Left hindlimb (tissue), 1 donor: Measurements from ENCODE around the gene DNAJC1.
"Not testable (repeated sequence)": the region's sequence is repeated elsewhere in the genome, so short reads cannot be mapped to it uniquely, and the experiment has no call there.

Experiments
- DNase-seq: peaks from one replicate; pipeline ENCODE4 v3.0.0-alpha.2; 2018

DNAJC1 gene

DNA sequence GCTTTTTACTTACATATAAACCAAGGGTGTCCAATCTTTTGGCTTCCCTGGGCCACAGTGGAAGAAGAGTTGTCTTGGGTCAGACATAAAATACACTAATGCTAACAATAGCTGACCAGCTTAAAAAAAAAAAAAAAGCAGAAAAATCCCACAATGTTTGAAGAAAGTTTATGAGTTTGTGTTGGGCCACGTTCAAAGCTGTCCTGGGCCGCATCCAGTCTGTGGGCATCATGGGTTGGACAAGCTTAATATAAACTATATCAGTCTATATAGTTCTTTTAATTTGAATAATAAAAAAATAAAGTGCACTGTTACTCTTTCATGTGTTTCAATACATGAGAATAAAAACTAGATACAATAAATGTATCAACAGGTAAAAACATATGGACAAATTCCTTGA is 179.9 kb downstream of the DNAJC1 start:
- DNase-seq, result no peak

DNA sequence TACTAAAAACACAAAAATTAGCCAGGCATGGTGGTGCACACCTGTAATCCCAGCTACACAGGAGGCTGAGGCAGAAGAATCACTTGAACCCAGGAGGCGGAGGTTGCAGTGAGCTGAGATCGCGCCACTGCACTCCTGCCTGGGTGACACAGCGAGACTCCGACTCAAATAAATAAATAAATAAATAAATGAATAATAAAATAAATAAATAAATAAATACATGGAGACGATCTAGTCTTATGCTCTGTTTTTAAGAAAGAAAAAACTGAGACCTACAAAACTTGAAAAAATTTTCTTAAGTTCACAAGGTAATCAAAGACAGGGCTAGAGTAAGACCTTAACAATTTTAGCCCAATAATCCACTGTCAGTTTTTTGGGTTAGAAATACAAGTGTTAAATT is 181.3 kb downstream of the DNAJC1 start:
- not testable (repeated sequence) for DNase-seq

DNA sequence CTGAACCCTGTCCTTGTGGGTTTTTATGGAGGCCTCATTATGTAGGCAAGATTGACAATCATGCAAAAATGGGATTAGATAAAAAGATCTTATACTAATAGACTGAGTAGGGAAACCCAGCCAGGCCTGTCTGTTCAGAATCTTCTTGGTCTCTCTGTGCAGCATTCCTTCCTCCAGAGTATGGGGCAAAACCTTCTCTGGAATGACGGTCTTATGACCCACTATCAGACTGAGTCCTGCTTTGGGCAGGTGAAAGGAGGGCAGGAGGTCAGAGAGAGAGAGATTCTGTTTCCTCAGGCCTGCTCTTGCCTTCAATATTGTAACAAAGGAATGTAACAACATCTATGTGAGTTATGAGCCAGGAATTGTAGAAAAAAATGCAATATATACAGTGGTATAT is 182.6 kb downstream of the DNAJC1 start:
- no peak for DNase-seq

DNA sequence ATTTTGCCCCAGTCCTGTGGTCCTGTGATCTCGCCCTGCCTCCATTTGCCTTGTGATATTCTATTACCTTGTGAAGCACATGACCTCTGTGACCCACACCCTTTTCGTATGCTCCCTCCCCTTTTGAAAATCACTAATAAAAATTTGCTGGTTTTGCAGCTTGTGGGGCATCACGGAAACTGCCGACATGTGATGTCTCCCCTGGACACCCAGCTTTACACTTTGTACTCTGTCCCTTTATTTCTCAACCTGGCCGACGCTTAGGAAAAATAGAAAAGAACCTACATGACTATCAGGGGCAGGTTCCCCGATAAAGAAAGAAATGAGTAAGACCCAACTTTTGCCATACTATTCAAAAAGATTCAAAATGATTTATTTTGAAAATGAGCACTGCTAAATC is 185.1 kb downstream of the DNAJC1 start:
- DNase-seq, result not testable (repeated sequence)

DNA sequence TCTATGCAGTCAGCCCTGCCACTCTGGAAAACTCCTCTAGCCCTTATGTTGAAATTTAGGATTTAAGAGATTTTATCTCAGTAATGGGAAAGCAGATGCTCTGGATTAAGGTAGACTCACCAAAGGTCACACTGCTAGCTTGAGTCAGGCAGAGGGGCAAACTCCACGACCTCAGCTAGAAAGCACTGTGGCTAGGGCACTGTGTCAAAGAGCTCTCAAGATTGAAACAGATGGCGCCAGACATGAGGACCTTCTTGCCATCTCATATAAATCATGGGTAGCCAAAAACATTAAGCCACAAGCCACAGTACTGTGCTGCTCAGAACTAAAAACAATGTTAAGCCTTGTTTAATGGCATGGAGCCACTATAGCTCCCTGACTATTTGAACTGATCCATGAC is 188.7 kb downstream of the DNAJC1 start:
- DNase-seq, result no peak

DNA sequence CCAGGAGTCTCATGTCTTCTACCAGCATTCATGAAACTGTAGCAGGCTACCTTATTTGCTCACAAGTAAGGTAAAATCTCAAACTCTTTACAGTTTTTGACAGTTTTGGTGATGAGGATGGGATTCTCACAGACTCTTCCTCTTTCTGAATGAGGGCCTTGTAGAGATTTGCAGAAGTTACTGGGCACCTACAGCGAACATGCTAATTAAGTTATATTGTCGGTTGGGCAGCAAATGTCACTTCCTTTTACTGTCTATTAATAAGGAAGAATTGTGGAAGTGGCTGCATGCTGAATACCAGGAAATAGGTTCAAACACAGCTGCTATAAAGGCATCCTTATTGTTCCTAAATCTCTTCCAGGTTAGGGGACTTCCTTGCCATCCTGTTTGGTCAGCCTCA is 189.6 kb downstream of the DNAJC1 start:
- no peak for DNase-seq

DNA sequence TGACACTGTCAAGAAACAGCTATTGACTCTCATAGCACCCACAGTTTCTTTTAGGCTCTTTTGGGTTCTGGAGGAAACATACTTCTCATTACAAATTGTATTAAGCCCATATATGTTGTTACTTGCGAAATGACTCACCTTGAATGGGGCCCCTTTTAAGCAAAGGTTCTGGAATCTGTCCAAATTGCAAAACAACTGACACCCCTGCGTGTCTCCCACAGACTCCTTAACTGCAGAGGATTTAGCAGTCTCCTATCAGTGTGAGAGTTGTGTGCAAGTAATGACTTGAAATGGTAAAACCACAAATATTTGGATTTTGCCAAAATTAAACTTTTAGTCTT is 192.3 kb downstream of the DNAJC1 start:
- DNase-seq, result no peak

DNA sequence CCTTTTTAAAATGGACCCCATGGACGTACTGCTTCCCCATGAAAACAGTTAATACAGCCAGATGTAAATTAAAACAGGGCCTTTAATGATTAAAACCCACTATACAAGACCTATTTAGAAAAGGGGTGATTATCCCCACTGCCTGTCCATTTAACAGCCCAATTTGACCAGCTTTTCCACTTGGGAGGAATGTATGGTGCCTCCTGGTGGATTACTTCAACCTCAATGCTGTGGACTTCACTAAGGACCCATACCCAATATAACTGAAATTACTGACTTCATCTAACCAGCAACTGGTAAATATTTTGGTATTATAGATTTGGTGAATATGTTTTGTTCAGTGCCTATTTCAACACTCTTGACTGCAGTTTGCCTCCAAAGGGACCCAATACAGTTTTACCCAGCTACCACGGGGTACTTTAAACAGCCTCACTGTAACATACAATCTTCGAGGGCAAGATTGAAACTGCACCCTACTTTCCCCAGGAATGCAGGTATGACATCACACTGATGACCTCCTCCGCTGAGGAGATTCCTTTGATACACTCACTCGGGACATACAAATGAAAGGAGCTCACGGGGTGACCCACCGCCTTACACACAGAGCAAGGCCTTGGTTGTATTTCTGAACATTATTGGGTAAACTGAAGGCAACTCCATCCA is 192.8 kb downstream of the DNAJC1 start:
- no peak for DNase-seq

DNA sequence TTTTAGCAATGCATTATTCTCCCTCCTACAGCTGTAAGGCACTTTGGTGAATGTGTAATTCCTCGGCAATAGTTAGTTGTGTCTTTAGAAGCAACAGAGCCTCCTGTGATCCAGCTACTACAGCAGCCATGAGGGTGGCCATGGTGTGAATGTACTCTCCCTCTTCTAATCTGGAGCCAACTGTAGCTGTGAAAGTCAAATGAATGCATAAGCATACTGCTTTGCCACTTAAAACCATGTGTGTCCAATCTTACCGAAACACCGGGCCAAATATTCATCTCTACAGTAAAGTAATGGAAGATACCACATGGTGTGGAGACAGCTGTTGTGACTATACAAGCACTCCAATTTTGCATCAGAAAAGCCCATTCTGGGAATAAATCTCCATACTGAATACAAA is 195.0 kb downstream of the DNAJC1 start:
- no peak for DNase-seq

DNA sequence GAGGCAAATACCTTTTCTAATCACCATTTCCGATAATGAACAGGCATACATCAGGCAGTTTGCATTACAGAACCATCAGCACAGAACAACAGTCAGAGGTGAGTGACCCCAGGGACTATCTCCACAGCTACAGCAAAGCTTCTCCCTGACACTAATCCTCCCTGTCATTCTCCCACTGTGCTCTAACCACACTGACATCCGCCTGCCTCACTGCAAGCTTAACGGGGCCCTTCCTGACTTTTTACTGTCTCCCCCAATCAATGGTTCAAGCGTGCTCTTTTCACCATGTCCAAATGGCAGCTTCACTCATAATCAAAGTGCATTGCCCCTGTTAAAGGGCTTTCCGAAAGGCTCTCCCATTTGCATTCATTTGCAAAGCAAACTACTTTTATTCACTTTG is 196.3 kb downstream of the DNAJC1 start:
- DNase-seq, result no peak

DNA sequence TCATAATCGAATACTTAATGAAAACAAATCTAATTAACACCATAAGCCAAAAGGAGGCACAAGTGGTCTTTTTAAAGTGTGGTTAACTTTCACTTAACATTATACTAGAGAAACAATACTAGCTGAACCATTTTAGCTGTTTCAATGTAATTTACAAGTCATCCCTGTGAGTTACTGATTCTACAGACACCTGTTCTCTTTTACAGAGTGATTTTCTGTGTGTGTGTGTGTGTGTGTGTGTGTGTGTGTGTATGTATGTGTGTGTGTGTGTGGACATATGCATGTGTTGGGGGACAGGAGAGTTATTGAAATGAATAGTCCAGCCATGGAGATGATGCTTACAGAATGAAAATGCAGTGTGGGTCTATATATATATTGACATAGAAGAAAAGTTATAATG is 200.2 kb downstream of the DNAJC1 start:
- no peak for DNase-seq

DNA sequence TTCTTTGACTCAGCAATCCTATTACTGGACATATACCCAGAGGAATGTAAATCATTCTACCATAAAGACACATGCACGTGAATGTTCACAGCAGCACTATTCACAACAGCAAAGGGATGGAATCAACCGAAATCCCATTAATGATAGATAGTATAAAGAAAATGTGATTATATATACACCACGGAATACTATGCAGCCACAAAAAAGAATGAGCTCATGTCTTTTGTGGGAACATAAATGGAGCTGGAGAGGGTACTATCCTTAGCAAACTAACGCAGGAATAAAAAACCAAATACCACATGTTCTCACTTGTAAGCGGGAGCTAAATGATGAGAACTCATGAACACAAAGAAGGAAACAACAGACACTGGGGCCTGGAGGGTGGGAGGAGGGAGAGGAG is 201.9 kb downstream of the DNAJC1 start:
- no peak for DNase-seq

DNA sequence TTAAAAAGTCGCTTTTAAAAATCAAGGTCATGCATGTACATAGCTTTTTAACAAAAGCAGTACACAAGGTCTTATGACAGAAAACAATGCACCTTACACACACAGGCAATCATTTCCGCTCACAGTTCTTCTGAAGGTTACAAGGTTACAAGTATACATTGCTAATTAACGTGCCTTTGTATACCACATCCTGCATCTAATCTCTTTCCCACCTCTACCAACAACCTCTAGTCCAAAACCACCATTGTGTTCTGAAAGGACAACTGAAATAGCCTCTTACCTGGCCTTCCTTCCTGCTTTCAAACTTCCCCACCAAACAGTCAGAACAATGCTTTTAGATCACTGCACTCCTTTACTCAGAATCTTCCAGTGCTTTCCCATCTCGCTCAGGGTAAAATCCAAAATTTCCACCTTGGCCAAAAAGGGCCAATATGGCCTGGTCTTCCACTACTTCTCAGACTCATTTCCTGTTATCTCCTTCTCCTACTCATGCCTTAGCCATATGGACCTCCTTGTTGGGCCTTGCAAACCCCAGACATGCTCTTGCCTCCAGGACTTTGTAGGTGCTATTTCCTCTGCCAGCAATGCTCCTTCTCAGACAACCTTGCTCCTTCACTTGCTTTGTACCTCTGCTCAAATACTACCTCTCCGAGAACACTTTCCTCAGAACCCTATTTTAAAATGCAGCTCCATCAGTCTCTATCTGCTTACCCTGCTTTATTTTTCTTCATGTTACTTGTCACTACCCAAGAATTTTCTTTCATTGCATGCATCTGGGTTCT is 205.4 kb downstream of the DNAJC1 start:
- DNase-seq, result no peak

DNA sequence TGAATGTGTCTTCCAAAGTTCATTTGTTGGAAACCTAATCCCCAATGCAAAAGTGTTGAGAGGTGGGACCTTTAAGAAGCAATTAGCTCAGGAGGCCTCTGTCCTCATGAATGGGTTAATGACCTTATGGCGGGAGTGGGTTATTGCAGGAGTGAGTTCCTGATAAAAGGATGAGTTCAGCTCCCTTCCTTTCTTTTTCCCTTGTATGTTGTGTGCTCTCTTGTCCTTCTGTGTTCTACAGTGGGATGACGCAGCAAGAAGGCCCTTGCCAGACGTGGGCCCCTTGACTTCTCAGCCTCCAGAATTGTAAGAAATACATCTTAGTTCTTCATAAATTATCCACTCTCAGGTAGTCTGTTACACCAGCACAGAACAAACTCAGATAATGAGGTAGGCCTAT is 206.0 kb downstream of the DNAJC1 start:
- DNase-seq, result no peak

DNA sequence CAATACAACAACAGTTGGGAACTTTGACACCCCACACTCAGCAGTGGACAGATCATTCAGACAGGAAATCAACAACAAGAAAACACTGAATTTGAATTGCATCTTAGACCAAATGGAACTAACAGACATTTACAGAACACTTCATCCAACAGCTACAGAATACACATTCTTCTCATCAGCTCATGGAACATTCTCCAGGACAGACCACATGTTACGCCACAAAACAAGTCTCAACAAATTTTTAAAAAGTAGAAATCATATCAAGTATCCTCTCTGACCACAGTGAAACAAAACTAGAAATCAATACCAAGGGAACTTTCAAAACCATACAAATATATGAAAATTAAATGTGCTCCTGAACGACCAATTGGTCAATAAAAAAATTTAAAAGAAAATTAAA is 212.3 kb downstream of the DNAJC1 start:
- no peak for DNase-seq

DNA sequence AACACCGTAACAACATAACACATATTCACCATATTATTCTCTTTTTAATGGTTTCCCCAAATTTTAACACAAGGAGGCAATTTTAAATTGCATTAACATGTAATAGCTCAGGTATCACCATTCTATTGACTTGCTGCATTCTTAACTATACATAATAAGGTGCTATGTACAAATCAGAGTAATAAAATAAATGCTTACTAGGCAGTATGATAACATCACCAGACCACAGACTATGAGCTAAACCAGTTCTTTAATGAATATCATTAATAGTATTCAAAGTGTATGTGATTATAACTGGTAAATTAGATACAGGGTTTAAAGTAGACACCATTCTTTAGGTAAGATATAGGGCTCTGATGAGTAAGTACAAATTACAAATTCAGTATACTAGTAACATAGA is 226.6 kb downstream of the DNAJC1 start:
- DNase-seq, result no peak

DNA sequence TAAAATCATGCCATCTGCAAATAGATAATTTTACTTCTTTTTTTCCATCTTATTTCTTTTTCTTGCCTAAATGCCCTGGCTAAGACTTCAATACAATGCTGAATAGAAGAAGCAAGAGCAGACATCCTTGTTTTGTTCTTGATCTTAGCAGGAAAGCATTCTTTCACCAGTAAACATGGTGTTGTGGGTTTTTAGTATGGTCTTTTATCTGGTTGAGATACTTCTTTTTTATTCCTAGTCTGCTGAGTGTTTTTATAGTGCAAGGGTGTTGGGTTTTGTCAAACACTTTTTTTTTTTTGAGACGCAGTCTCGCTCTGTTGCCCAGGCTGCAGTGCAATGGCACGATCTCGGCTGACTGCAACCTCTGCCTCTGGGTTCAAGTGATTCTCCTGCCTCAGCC is 232.3 kb downstream of the DNAJC1 start:
- no peak for DNase-seq

DNA sequence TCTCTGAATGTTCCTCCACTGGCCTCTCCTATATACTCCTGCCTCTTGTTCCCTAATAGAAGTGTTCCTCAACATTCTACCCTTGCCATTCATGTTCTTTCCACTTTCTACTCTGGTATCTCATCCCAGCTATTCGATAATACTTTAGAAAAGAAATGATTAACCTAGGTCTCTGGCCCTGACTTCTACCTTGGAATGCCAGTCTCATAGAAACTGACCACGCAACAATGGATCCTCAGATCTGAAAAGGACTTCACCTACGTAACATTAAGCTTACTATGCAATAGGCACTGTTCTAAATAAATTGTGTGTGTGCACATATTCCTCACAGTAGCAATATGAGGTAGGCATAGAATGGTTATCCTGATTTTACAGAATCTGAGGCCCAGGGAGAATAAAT is 234.5 kb downstream of the DNAJC1 start:
- DNase-seq, result no peak

DNA sequence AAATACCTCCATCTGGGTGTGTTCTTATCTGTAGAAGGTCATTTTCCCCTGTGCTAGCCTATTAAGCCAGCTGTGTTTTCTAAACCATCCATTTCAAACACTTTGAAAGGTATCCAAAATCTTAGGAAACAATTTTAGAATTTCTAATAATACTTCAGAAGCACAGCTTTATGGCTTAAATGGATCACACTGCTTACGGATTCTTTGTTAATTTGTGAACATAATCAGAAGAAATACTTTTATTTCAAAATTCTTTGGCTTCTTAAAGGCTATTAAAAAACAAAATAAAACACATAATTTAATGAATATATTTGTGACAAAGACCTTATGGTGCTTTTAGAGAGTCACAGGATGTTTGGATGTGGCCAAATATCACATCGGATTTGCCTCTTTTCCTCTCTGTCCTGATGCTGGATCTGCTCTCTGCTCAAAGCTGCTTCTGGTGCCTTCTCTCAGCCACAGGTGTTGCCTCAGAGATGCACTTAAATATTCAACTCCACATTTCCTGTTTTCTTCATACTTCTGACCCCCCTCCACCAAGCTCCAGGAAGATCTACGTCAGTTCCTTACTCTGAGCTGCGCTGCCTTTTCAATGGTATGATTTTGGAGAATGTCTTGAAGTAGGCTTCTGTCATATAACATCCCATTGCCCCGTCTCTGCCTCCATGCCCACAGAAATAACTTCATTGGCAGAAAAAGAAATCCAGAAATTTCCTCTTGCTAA is 238.9 kb downstream of the DNAJC1 start:
- DNase-seq, result no peak

DNA sequence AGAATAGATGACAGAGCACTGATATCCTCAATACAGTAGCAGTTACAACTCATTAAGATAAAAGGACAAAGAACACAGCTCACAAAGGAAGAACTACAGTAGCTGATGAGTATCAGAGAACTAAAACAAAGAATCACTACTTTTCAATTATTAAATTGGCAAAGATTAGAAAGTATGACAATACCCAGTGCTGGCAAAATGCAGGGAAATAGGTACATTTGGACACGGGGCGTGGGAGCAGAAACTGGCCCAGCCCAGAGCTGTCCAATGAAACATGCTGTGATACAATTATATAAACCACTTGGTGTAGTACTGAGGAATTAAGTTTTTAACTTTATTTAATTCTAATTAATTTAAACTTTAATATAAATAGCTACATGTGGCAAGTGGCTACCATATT is 243.2 kb downstream of the DNAJC1 start:
- no peak for DNase-seq

DNA sequence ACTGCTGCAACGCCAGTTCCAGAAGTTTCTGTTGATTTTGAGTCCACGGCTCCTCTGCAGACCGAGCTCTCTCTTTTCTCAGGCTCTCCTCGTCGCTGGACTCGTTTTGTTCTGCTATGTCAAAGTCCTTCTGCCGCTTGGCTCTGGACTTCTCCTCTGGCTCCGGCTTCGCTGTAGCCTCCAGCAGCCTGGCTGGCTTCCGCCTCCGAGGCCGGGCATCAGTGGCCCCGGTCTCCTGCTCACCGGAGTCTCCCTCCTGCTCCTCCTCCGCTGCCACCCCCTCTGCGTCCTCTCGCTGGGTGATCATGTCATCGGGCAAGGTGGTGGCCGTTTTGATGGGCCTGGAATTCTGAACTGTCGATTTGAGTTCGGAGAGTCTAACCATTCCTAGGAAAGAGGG is 244.3 kb downstream of the DNAJC1 start:
- DNase-seq, result no peak

DNA sequence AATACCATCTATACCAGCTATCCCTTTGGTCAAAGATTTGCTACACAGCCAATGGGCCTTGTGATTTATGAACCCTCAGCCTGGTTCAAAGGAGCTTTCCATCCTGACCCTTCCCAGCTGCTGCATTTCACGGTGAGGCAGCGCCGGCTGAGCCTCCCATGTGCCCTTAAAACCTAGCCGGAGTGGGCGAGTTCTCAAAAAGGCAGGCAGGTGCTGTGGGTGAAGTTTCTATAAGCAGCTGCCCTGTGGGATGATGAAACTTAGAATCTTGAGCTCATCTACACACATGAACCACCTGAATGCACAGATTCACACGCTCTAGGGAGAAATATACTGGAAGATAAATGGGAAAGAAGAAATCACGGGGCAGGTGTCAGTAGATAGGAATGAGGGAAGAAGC is 244.8 kb downstream of the DNAJC1 start:
- DNase-seq, result no peak

DNA sequence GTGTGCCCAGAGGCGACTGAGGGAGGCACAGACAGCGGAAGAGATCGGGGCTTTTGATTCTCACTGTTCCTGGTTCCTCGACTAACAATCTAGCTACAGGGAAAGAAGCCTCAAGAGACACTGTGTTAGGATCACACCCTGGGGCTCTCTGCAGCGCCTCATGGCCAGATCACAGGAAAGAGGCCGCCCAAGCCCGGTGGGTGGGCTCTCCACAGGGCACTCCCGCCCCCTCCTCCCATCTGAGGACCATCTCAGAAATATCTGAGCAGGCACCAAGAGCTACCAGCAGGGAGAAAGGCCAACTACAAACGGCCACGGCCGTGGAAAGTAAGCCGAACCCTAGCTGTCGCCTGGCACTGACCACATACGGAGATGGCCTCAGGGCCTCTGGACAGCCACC is 245.3 kb downstream of the DNAJC1 start:
- DNase-seq, result no peak

DNA sequence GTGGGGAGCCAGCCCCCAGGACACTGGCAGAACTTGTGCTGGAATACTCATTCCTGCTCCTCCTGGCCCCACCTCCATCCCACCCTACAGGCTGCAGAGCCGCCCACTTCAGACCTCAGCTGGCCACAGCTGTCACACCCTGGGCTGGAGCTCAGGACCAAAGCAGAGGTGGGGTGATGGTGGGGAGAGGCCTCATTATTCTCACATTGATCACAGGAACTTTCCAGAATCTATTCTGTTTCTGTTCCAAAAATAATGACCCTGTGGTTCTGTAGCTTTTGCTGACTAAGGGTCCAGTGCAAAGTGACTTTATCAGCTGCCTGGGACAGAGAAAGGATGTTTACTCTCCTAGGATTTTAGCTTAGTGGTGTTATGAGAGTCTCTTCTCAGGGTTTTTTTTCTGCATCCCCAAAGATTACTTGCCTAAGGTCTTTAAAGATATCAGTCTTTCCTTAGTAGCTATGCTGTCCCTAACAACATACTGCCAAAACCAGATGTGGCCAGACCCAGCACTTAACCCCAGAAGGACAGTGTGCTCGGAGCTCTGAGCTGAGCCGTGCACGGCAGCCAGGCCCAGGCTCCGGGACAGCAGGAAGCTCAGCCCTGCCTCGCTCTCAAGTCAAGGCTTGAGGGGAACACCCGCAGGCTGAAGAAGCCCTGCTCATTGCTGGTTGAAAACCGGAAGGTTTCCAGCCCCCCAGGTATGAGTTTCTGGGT is 246.2 kb downstream of the DNAJC1 start:
- no peak for DNase-seq
